GM21717 (cell line): ENCODE results near the gene CRTC3.
"Not testable (repeated sequence)": the region's sequence is repeated elsewhere in the genome, so short reads cannot be mapped to it uniquely, and the experiment has no call there.

Experiments
- ATAC-seq: cut with Tn5 transposase; IDR thresholded peaks from one replicate; pipeline ENCODE4 v1.9.1; 2021; ENCODE audit warnings: mild to moderate bottlenecking, moderate library complexity; ENCODE audit not compliant: unreplicated experiment

The CRTC3 gene

GRCh38 chr15:90520365-90520764 lies 9.4 kb upstream of the CRTC3 start:
- no peak for ATAC-seq

DNA sequence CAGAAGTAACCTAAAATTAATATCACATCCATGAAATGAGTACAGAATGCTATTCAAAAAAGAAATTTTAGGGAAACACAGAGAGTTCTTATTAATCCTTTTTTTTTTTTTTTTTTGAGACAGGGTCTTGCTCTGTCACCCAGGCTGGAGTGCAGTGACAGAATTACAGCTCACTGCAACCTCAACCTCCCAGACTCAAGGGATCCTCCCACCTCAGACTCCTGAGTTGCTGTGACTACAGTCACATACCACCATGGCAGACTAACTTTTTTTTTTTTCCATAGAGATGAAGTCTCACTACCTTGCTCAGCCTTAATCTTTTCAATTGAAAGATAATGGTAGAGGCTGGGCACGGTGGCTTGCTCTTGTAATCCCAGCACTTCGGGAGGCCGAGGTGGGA lies 6.3 kb upstream of the CRTC3 start:
- no peak for ATAC-seq

DNA sequence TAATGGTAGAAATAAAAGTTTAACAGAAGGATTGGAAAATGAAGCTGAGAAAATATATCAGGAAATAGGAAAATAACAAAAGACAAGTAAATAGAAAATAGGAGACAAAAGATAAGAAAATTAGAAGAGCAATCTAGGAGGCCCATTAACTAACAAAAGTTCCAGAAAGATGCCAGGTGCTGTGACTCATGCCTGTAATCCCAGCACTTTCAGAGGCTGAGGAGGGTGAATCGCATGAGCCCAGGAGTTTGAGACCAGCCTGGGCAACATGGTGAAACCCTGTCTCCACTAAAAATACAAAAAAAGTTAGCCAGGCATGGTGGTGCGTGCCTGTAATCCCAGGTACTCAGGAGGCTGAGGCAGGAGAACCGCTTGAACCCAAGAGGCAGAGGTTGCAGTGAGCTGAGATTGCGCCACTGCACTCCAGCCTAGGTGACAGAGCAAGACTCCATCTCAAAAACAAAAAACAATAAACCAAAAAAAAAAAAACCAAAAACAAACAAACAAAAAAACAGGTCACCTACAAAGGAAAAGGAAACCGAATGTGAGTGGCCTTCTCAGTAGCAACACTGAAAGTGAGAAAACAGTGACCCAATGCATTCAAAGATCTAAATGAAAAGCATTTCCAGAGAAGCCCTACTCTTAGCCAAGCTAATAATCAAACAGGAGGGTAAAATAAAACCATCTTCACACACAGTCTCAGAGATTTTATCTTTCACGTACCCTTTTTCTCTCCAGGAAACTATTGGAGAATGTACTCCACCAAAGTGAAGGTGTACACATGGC lies 5.5 kb upstream of the CRTC3 start:
- ATAC-seq = not testable (repeated sequence)

DNA sequence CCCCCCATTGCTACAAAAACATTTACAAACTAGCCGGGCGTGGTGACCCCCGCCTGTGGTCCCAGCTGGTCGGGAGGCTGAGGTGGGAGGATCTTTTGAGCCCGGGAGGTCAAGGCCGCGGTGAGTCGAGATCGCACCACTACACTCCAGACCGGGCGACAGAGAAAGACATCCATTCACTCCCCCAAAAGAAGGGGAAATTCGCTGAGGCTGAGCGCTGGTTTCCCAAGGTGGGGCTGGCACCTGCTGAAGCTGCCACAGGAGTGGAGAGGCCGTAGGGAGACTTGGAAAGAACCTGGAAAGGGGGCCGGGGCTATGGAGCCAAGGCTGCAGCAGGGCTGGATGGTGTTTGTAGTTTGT lies 732 bp upstream of the CRTC3 start:
- no peak for ATAC-seq

DNA sequence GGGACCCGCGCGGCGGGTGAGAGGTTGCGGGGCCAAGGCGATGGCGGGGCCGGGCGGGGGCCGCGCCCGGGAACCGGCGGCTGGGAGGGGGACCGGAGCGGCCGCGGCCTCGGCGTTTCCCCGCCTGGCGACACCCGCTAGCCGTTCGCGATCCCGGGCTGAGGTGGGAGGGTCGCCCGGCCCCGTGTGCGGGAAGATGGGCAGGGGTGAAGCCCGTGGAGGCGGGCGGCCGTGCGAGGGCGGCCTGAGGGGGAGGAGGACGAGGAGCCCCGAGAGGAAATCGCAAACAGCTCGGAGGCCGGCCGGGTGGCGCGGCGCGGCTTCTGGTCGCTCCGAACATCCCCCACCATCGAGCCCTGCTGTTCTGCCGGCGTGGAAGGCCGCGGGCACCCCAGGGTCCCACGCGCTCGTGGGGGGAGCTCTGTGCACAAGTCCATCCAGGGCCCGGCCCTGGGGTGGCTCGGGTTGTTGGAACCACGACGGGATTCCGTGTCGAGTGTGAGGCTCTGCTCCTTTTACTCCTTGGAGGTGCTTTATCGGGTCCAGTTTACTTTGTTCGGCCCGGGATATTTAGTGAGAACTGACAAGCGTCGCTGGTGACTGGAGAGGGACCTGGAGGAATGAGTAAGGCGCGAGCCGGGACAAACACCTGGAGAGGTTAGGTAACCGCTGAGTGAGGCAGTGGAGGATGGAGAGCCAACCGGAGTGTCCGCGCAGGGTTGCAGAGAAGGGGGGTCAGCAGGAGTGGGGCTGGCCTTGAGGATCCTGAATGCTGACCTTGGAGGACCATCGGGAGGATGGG lies 728 bp downstream of the CRTC3 start:
- peak; percentile 48 for ATAC-seq

GRCh38 chr15:90531147-90531546 lies 1.4 kb downstream of the CRTC3 start:
- no peak for ATAC-seq

- no peak for ATAC-seq
Observed at GRCh38 chr15:90535254-90535653, 5.5 kb downstream of the CRTC3 start.

- no peak for ATAC-seq
Observed at GRCh38 chr15:90539789-90540188, 10.1 kb downstream of the CRTC3 start.

GRCh38 chr15:90540768-90541167 lies 11.0 kb downstream of the CRTC3 start:
- ATAC-seq = no peak

- no peak for ATAC-seq
Observed at GRCh38 chr15:90545095-90545494, 15.4 kb downstream of the CRTC3 start.

DNA sequence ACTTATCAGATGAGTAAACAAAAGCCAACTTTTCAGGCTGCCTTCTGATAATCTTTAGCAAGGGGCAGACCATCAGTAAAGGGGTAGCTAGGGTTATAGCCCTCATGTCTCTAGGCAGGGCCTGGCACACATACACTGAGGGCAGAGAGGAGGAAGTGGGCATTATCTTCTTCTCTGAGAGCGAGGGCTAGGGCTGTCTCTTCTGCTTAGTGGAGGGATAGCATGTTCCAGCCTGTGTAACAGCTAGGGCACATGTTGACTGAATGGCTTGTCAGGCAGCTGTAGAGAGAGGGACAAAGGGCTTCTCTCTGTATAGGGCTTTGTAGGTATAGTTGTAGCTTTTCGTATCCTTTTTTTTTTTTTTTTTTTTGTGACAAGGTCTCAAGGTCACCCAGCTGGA lies 17.8 kb downstream of the CRTC3 start:
- ATAC-seq = no peak

- peak; percentile 77 for ATAC-seq
Observed at GRCh38 chr15:90550919-90551318, 21.2 kb downstream of the CRTC3 start.

DNA sequence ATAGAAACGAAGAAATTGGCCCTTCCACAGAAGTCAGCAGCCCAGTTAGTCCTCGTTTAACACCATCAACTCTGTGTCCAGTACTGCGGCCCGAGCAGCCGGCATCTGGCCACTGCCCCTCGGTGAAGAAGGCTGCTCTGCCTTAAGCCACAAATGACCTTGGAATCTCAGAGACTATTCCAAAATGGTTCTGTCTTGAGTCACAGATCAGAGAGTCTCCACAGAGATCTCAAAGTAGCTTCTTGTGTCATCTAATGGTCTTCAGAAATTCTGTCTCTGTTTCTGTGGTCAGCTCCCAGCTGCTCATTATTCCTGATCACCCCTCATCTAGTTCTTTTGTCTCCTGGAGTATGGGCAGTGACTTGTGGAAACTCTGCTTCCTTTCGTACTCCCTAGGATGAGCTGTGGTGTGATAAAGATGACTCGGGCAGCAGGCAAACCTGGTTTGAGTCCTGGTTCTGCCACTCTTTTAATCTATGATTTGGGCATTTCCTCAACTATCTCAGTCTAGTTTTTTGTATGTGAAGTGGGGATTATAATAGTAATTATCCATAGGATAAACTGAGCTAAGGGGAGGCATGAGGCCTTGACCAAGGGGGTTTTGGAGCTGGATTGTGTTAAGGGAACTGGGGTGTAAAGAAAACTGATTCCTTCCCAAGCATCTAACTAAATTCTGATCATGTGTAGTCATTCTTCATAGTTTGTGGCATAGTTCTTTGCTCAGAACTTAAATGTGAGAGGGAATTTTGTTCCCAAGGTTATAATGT lies 22.6 kb downstream of the CRTC3 start:
- no peak for ATAC-seq

- no peak for ATAC-seq
Observed at GRCh38 chr15:90552929-90553211, 23.1 kb downstream of the CRTC3 start.

DNA sequence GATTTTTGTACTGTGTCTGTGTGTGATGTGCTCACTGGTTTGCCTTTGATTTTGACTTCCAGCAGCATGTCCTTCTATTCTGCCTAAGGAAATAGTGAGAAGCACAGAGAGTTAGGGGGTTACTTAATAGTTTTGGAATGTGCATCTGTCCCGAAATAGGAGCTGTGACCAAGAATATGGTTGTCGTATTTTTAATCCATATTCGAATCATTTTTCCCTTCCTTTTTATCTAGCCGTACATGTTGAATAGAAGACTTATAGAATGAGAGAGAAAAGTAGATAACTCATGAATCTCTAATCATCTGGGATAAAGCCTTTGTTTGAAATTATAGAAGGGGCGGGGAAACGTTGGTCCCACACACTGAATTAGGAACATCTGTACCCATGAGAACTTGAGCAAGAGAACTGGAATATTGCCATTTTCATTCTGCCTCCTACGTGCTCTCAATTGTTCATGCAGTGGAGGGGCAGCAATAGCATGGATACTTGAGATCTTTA lies 23.6 kb downstream of the CRTC3 start:
- no peak for ATAC-seq

DNA sequence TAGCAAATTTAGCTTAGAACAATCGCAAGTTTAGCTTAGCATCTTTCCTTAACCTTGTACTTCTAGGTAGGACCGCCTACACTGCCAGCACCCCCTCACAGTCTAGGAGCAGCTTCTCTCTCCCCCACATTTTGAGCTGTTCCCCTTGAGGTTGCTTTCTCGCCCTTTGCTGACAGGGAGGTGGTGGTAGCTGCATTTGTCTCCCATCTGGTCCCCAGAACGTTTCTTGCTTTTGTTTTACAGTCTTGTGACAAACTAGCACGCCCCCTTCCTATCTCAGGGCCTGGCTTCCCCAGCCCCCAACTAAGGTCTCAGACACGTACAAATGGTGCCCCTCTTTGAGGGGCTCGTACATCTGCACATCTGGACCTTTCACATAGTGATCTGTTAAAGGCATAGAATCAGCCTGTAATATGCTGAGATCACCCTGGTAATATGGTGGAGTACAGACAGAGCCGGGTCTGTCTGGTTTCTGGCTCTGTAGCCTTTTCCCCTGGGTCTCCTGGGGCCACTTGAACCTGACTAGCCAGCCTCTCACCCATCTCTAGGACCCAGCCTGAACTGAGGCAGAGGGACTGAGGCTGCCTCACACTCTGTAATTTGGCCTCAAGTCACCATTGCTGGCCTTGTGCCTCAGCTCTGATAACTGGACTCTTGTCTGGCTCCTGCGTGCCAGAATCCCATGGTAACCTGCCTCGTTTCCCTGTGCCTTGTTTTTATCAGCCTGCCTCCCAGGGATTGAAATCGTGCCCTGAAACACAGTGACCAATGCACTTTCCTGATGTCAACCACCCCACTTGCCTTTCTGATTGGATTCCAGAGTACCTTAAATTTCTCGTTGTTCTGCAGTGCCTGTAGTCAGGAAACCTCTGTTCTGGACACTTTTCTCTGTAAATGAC lies 27.7 kb downstream of the CRTC3 start:
- ATAC-seq = no peak

GRCh38 chr15:90558171-90558573 lies 28.4 kb downstream of the CRTC3 start:
- ATAC-seq = no peak

GRCh38 chr15:90559119-90559518 lies 29.4 kb downstream of the CRTC3 start:
- no peak for ATAC-seq

- no peak for ATAC-seq
Observed at GRCh38 chr15:90560229-90560776, 30.6 kb downstream of the CRTC3 start.
